OCI-LY1 (cell line): ENCODE measurements around the gene CEP250.

Experiments used
- H2AFZ ChIP-seq: fragments of 200-600 bp; sonication (generic), shearing (Covaris generic); 2 replicates; pipeline ENCODE4 v1.6.0; 2014; ENCODE audit warnings: antibody characterized with exemption, mild to moderate bottlenecking, low read length
- H3F3A ChIP-seq: fragments of 200-600 bp; sonication (generic), shearing (Covaris generic); 2 replicates; pipeline ENCODE4 v1.6.0; 2014; ENCODE audit warnings: mild to moderate bottlenecking, antibody characterized with exemption, low read length, moderate library complexity; ENCODE audit not compliant: insufficient read depth
- H3K27ac ChIP-seq: fragments of 200-600 bp; sonication (generic); 2 replicates; pipeline ENCODE4 v1.5.1; 2014; ENCODE audit warnings: low read length, mixed run types, mild to moderate bottlenecking, low read depth; ENCODE audit not compliant: poor library complexity, severe bottlenecking
- H3K27me3 ChIP-seq: fragments of 200-600 bp; sonication (generic); 2 replicates; pipeline ENCODE4 v1.6.0; 2014; ENCODE audit warnings: antibody characterized with exemption, mild to moderate bottlenecking, low read length, moderate library complexity; ENCODE audit not compliant: insufficient read depth
- H3K36me3 ChIP-seq: fragments of 200-600 bp; sonication (generic); 2 replicates; pipeline ENCODE4 v1.6.1; 2014; ENCODE audit warnings: mild to moderate bottlenecking, antibody characterized with exemption, low read length, moderate library complexity, mixed read lengths; ENCODE audit not compliant: insufficient read depth
- H3K4me1 ChIP-seq: fragments of 200-600 bp; sonication (generic); 2 replicates; pipeline ENCODE4 v1.5.1; 2014; ENCODE audit warnings: mild to moderate bottlenecking, low read length, moderate library complexity; ENCODE audit not compliant: insufficient read depth, severe bottlenecking
- H3K4me2 ChIP-seq: fragments of 200-600 bp; sonication (generic), shearing (Covaris generic); 2 replicates; pipeline ENCODE4 v1.6.1; 2014; ENCODE audit warnings: low read length
- H3K4me3 ChIP-seq: fragments of 200-600 bp; sonication (generic); 2 replicates; pipeline ENCODE4 v1.5.1; 2014; ENCODE audit warnings: low read length, low read depth, mild to moderate bottlenecking, mixed read lengths; ENCODE audit not compliant: poor library complexity, severe bottlenecking
- H3K79me2 ChIP-seq: fragments of 200-600 bp; shearing (Covaris generic); 2 replicates; pipeline ENCODE4 v1.6.1; 2016; ENCODE audit warnings: mixed run types, low read length, mixed read lengths; ENCODE audit not compliant: insufficient read depth
- H3K9ac ChIP-seq: fragments of 200-600 bp; sonication (generic), shearing (Covaris generic); 2 replicates; pipeline ENCODE4 v1.6.1; 2014; ENCODE audit warnings: mild to moderate bottlenecking, low read length, mixed read lengths
- H3K9me2 ChIP-seq: fragments of 200-600 bp; sonication (generic), shearing (Covaris generic); 2 replicates; pipeline ENCODE4 v1.6.1; 2014; ENCODE audit warnings: low read depth, mild to moderate bottlenecking, low read length, mixed read lengths
- H3K9me3 ChIP-seq: fragments of 200-600 bp; shearing (Covaris generic); 2 replicates; pipeline ENCODE4 v1.6.1; 2014; ENCODE audit warnings: low read length, mixed read lengths
- H4K20me1 ChIP-seq: fragments of 200-600 bp; sonication (generic), shearing (Covaris generic); 2 replicates; pipeline ENCODE4 v1.6.0; 2016; ENCODE audit warnings: mild to moderate bottlenecking, low read length; ENCODE audit not compliant: insufficient read depth
- EZH2 ChIP-seq: fragments of 200-600 bp; sonication (generic), shearing (Covaris generic); IDR thresholded peaks from 2 replicates; pipeline ENCODE4 v1.8.0; 2017; ENCODE audit warnings: borderline replicate concordance, mixed run types, mild to moderate bottlenecking, antibody characterized with exemption, low read length, moderate library complexity, mixed read lengths
- TF ChIP-seq, protein P1 (sequence below): fragments of 200-600 bp; sonication (generic), shearing (Covaris generic); IDR thresholded peaks from 2 replicates; pipeline ENCODE4 v1.5.1; 2017; ENCODE audit warnings: mild to moderate bottlenecking, antibody characterized with exemption, low read length, moderate library complexity, mixed read lengths

CEP250 gene

DNA sequence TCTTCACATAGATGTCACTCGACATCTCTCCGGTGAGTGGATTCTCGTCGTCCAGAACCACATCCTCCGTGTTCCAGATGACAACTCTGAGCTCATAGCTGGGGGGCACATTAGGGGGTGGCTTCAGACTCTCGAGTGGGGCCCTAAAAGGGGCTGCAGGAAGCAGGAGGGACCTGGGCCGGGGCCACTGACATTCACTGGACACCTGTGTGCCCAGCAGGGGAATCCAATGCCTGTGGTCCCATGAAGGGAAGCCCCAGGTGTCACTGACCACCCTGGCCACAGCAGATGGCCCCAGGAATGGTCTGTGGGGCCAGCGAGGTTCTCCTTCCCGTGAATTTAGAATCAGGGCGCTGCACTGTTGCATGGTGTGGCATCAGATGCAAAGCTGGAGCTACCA is 105.1 kb downstream of the CEP250 start:
- Histone ChIP-seq H4K20me1 (no peaks in the 10 kb centered on the region), H3F3A (no peaks in the 10 kb centered on the region), H3K36me3 (peaks cover 25% of the 10 kb centered on the region; the same call in 1 of the 2 replicates), H3K4me1 (peaks cover 15% of the 10 kb centered on the region), H3K4me2 (no peak overlapping the region), H3K27ac (no peak overlapping the region), H2AFZ (no peak overlapping the region), H3K79me2 (no peaks in the 10 kb centered on the region), H3K27me3 (no peaks in the 10 kb centered on the region), H3K9me2 (no peaks in the 10 kb centered on the region), H3K9me3 (no peaks in the 10 kb centered on the region), H3K9ac (no peak overlapping the region), H3K4me3 (no peak overlapping the region)
- no peak for TF ChIP-seq EZH2
- TF ChIP-seq, protein P1, sequence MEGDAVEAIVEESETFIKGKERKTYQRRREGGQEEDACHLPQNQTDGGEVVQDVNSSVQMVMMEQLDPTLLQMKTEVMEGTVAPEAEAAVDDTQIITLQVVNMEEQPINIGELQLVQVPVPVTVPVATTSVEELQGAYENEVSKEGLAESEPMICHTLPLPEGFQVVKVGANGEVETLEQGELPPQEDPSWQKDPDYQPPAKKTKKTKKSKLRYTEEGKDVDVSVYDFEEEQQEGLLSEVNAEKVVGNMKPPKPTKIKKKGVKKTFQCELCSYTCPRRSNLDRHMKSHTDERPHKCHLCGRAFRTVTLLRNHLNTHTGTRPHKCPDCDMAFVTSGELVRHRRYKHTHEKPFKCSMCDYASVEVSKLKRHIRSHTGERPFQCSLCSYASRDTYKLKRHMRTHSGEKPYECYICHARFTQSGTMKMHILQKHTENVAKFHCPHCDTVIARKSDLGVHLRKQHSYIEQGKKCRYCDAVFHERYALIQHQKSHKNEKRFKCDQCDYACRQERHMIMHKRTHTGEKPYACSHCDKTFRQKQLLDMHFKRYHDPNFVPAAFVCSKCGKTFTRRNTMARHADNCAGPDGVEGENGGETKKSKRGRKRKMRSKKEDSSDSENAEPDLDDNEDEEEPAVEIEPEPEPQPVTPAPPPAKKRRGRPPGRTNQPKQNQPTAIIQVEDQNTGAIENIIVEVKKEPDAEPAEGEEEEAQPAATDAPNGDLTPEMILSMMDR = no peak

DNA sequence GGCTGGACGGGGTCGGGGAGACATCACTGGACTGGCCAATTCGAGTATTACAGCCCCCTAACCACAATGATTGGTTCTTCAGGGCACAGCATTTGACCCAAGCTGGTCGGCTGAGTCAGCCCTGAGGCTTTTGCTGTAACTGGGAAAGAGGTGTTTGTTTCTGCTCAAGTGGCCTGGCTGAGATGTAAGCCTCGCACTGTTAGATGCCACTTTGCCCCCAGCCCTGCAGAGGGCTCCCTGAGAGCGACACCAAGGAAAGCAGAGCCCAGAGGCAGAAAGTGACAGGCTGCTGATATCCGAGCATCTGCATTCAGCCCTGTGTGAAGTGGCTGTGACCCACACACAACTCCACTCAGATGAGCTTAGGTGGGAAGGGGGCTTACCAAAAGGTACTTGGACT is 105.9 kb downstream of the CEP250 start:
- TF ChIP-seq, protein P1 = peak; percentile 67
- no peak for TF ChIP-seq EZH2

DNA sequence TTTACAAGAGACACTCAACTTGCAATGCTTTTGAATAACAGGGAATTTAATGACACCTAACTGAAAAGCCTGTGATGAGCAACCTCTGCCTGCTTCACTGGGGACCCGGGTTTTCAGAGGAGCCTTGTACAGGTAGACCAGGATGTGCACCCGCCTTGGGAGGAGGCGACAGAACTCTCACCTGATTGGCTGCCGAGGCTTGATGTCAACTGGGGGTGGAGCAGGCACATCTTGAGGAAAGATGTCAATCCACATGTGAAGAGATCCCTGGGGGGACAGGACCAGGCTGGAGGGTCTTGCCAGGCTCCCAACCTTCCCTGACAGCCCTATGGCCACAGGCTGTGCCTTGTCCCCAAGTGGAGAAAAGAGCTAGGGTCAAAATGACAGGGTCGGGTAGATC is 106.3 kb downstream of the CEP250 start:
- Histone ChIP-seq H3K27ac (peak overlapping the region; percentile 10), H3K36me3 (peaks cover 17% of the 10 kb centered on the region; the same call in 1 of the 2 replicates), H3K4me2 (peak overlapping the region; percentile 35; the same call in 1 of the 2 replicates), H3K9me2 (no peaks in the 10 kb centered on the region), H3K9ac (no peak overlapping the region; the same call in 1 of the 2 replicates), H3K27me3 (no peaks in the 10 kb centered on the region), H2AFZ (no peak overlapping the region), H3K4me1 (peaks cover 15% of the 10 kb centered on the region), H3K4me3 (no peak overlapping the region), H4K20me1 (no peaks in the 10 kb centered on the region), H3K79me2 (no peaks in the 10 kb centered on the region), H3F3A (no peaks in the 10 kb centered on the region), H3K9me3 (no peaks in the 10 kb centered on the region)
- TF ChIP-seq EZH2 = no peak
- TF ChIP-seq, protein P1 = no peak

More for the DNA sequence above, 105.9 kb downstream of the CEP250 start:
- H3K9me3 ChIP-seq = no peaks in the 10 kb centered on the region
- peaks cover 20% of the 10 kb centered on the region; the same call in 1 of the 2 replicates for H3K36me3 ChIP-seq
- H3K79me2 ChIP-seq = no peaks in the 10 kb centered on the region
- H3F3A ChIP-seq = no peaks in the 10 kb centered on the region
- H4K20me1 ChIP-seq = no peaks in the 10 kb centered on the region
- H3K4me1 ChIP-seq = peaks cover 15% of the 10 kb centered on the region
- no peak overlapping the region for H3K9ac ChIP-seq
- no peak overlapping the region for H2AFZ ChIP-seq
- peak overlapping the region; percentile 10 for H3K27ac ChIP-seq
- H3K4me3 ChIP-seq = no peak overlapping the region
- no peaks in the 10 kb centered on the region for H3K9me2 ChIP-seq
- H3K4me2 ChIP-seq = peak overlapping the region; percentile 35; the same call in 1 of the 2 replicates
- H3K27me3 ChIP-seq = no peaks in the 10 kb centered on the region
